ENCODE data around the gene CELA2A. TPM values are rescaled to one million over a fixed set of nuclear protein-coding genes. Genes with fewer than 3 reads are reported as not detected.
"Not testable (repeated sequence)": the region's sequence is repeated elsewhere in the genome, so short reads cannot be mapped to it uniquely, and the experiment has no call there.

Gene CELA2A
- polyA plus RNA-seq, 2 of the 4 experiments (the other 2 are of a cell fraction), result not detected

- POLR2A ChIA-PET, result no interaction called here
- 88% methylated on average over 5 of the region's 5 CpGs for WGBS (ENCODE audit: missing lambda C conversion rate)
- DNase-seq (ENCODE audit: low read depth in 1 of 2, low spot score in 1 of 2), result no peak
- H3K4me3 ChIP-seq, result no peak overlapping the region
- ATAC-seq, result no peak
- no peak overlapping the region for H3K27ac ChIP-seq
- CTCF ChIA-PET, result no interaction called here
- no peaks in the 10 kb centered on the region for H3K9me3 ChIP-seq
- FAIRE-seq, result no peak
- no peak for TF ChIP-seq EP300 (IDR thresholded peaks at IDR 0.05)
- no peaks in the 10 kb centered on the region for H3K4me1 ChIP-seq
- H3K4me2 ChIP-seq, result no peak overlapping the region
These were observed 21.2 kb downstream of the CELA2A start for GRCh38 chr1:15477646-15478212.

DNA sequence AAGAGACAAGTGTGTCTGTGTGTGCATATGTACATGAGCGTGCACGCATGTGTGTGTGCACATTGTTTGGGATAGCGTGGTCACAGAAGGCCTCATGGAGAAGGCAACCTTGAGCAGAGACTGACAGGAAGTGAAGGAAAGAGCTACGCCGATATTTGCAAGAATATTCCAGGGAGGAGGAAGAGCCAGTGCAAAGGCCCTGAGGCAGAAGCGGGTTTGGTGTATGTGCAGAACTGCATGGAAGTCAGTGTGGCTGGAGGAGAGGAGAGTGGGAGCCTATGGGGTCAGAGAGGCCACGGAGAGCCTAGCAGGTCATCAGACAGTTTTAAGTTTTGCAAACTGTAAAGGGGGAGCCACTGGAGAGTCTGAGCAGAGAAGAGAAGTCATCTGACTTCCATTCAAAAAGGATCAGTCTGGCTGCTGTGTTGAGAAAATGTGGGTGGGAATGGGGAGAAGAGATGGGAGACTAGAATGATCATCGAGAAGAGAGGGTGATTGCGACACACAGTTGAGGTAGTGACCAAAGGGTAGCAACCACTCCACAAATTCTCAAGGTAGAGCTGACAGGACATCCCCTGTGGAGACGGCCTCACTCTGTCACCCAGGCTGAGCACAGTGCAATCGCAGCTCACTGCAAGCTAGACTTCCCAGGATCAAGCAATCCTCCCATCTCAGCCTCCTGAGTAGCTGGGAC, 23.3 kb downstream of the CELA2A start:
- DNase-seq (ENCODE audit: low read depth in 1 of 2, low spot score in 1 of 2), result no peak
- H3K4me1 ChIP-seq, result no peaks in the 10 kb centered on the region
- POLR2A ChIA-PET, result no interaction called here
- WGBS (ENCODE audit: missing lambda C conversion rate), result 79% methylated on average over 10 of the region's 11 CpGs
- no peaks in the 10 kb centered on the region for H3K9me3 ChIP-seq
- ATAC-seq, result no peak
- no peak for FAIRE-seq
- no peak overlapping the region for H3K4me3 ChIP-seq
- TF ChIP-seq ZFP36 (IDR thresholded peaks at IDR 0.05; ENCODE audit: borderline replicate concordance, partially characterized antibody) (no peak), CEBPB (IDR thresholded peaks at IDR 0.05) (0 out of 4 replicates have a peak, but pooled peaks of 1 of the 2 experiments have one; percentile 21)
- no peak overlapping the region for H3K27ac ChIP-seq
- CTCF ChIA-PET, result no interaction called here
- no peak overlapping the region for H3K4me2 ChIP-seq

DNA sequence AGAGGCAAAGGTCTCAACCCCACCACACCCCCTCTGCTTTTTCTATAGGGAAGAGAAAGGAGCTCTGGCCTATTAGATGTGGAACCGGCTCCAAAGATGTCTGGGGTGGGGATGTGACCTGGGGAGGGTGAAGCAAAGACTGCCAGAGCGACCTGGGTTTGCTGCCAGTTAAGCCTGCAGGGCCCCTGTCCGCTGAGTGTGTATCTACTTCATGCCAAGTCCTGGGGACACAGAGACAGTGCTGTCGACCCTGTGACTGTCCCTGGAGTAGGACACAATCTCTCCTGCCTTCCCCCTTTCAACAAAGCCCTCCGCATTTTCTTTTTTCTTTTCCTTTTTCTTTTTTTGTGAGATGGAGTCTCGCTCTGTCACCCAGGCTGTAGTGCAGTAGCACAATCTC, 25.9 kb downstream of the CELA2A start:
- 72% methylated on average over 6 of the region's 6 CpGs for WGBS (ENCODE audit: missing lambda C conversion rate)
- H3K4me2 ChIP-seq; DNase-seq (ENCODE audit: low read depth in 1 of 2, low spot score in 1 of 2); FAIRE-seq; H3K9me3 ChIP-seq; POLR2A ChIA-PET; ATAC-seq; H3K4me3 ChIP-seq; H3K4me1 ChIP-seq; H3K27ac ChIP-seq: not testable (repeated sequence)
- CTCF ChIA-PET, result interaction anchor here (1.5 to 1.6 kb wide), 2 partner anchors 11 to 145 kb away, joined by 4 to 5 read pairs; no protein-coding TSS in a partner anchor

GRCh38 chr1:15482983-15483543, 26.5 kb downstream of the CELA2A start:
- 97% methylated on average over 11 of the region's 16 CpGs for WGBS (ENCODE audit: missing lambda C conversion rate)
- FAIRE-seq; H3K9me3 ChIP-seq; H3K4me2 ChIP-seq; DNase-seq (ENCODE audit: low read depth in 1 of 2, low spot score in 1 of 2); H3K4me3 ChIP-seq; H3K27ac ChIP-seq; POLR2A ChIA-PET; H3K4me1 ChIP-seq; CTCF ChIA-PET: not testable (repeated sequence)
- ATAC-seq, result peak in 1 of 2 experiments; percentile 47; a peak in 2 of 6 replicates

- H3K9me3 ChIP-seq, result no peaks in the 10 kb centered on the region
- ATAC-seq (no peak), FAIRE-seq (no peak), DNase-seq (ENCODE audit: low read depth in 1 of 2, low spot score in 1 of 2) (no peak)
- no peak overlapping the region for H3K27ac ChIP-seq
- ChIA-PET CTCF (no interaction called here), POLR2A (no interaction called here)
- H3K4me1 ChIP-seq, result no peaks in the 10 kb centered on the region
- no peak overlapping the region for H3K4me2 ChIP-seq
- TF ChIP-seq NPAS2 (CRISPR knock-in tag; IDR thresholded peaks at IDR 0.05; ENCODE audit: borderline replicate concordance) (no peak), NFE2L2 (conservative IDR thresholded peaks at IDR 0.05; ENCODE audit: low read length) (no peak), PBX3 (IDR thresholded peaks at IDR 0.05) (no peak), MYC (IDR thresholded peaks at IDR 0.05; ENCODE audit: borderline replicate concordance, low read length) (no peak), PHF8 (IDR thresholded peaks at IDR 0.05; ENCODE audit: borderline replicate concordance, low read depth) (no peak), ZNF302 (CRISPR knock-in tag; IDR thresholded peaks at IDR 0.05) (no peak), FOXS1 (CRISPR knock-in tag; IDR thresholded peaks at IDR 0.05) (no peak), MAFK (IDR thresholded peaks at IDR 0.05; ENCODE audit: partially characterized antibody) (no peak), GATA3 (IDR thresholded peaks at IDR 0.05; ENCODE audit: borderline replicate concordance) (no peak), CHD2 (IDR thresholded peaks at IDR 0.05; ENCODE audit: low read length, partially characterized antibody) (no peak), RFX5 (IDR thresholded peaks at IDR 0.05) (no peak), KDM5A (IDR thresholded peaks at IDR 0.05) (no peak), EHF (CRISPR knock-in tag; IDR thresholded peaks at IDR 0.05) (no peak)
- H3K4me3 ChIP-seq, result no peak overlapping the region
- 81% methylated on average over 2 of the region's 2 CpGs for WGBS (ENCODE audit: missing lambda C conversion rate)
These were observed 27.4 kb downstream of the CELA2A start for GRCh38 chr1:15483971-15484370.

DNA sequence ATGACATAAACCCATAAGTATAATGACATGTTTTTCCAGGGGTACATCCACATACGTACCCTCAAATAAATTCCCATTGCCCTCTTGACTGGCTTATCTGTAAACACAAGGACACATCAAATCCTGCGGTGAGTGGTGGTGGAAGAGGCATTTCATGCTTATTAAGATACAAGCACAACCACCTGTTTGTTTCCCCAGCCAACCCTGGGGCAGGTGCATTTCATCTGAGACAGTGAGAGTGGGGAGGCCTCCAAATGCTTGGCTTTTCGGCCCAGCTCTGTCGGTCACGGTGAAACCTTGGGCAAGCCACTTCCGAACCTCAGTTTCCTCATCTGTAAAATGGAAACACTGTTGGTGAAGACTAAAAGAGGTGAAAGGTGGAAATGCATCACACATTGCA, 27.9 kb downstream of the CELA2A start:
- POLR2A ChIA-PET; FAIRE-seq; DNase-seq (ENCODE audit: low read depth in 1 of 2, low spot score in 1 of 2); CTCF ChIA-PET; H3K4me3 ChIP-seq; H3K4me2 ChIP-seq; ATAC-seq; H3K4me1 ChIP-seq; H3K9me3 ChIP-seq; H3K27ac ChIP-seq: not testable (repeated sequence)
- 93% methylated on average over 6 of the region's 6 CpGs for WGBS (ENCODE audit: missing lambda C conversion rate)

Data from A549 (cell line).